Upper lobe of left lung (tissue), 4 donors: ENCODE results near the gene SEZ6L.

Source experiments
- CTCF ChIP-seq, 6 experiments: fragments of 450-650 bp in 4 of 6; fragments of 200-600 bp in 2 of 6; sonication (generic) in 2 of 6; IDR thresholded peaks; one replicate each; pipeline ENCODE4 v1.5.1; 2016 to 2019; ENCODE audit warnings: antibody characterized with exemption in 6 of 6
- EP300 ChIP-seq, 4 donors: sonication (generic); formaldehyde crosslinking; IDR thresholded peaks; one replicate each; pipeline ENCODE4 v1.5.1; 2017; ENCODE audit warnings: antibody characterized with exemption in 4 of 4, control low read depth in 2 of 4
- POLR2AphosphoS5 ChIP-seq, 2 donors: sonication (generic); formaldehyde crosslinking; IDR thresholded peaks; one replicate each; pipeline ENCODE4 v1.5.1; 2017; ENCODE audit warnings: antibody characterized with exemption in 2 of 2

GRCh38 chr22:26122920-26123468, 46.3 kb upstream of the SEZ6L start:
- TF ChIP-seq CTCF (IDR thresholded peaks at IDR 0.05) (no peak), POLR2AphosphoS5 (IDR thresholded peaks at IDR 0.05) (no peak), EP300 (IDR thresholded peaks at IDR 0.05) (no peak)
